Ovary (tissue), 3 donors: Measurements from ENCODE around the gene OGFOD3.

Source experiments
- EP300 ChIP-seq: sonication (generic); formaldehyde crosslinking; IDR thresholded peaks from one replicate; pipeline ENCODE4 v1.6.1; 2017; ENCODE audit warnings: antibody characterized with exemption
- POLR2A ChIP-seq: fragments of 450-650 bp; IDR thresholded peaks from one replicate; pipeline ENCODE4 v1.6.1; 2017; ENCODE audit warnings: antibody characterized with exemption, mild to moderate bottlenecking, moderate library complexity
- TF ChIP-seq, protein P1 (sequence below), 3 donors: fragments of 450-650 bp in 2 of 3; fragments of 200-600 bp in 1 of 3; IDR thresholded peaks; one replicate each; pipeline versions ENCODE4 v1.5.1 to v1.8.0; 2016 to 2022; ENCODE audit warnings: antibody characterized with exemption in 3 of 3, mild to moderate bottlenecking in 1 of 3
- donor health status: DM: no; HTN: no; CAD: no.

DNA sequence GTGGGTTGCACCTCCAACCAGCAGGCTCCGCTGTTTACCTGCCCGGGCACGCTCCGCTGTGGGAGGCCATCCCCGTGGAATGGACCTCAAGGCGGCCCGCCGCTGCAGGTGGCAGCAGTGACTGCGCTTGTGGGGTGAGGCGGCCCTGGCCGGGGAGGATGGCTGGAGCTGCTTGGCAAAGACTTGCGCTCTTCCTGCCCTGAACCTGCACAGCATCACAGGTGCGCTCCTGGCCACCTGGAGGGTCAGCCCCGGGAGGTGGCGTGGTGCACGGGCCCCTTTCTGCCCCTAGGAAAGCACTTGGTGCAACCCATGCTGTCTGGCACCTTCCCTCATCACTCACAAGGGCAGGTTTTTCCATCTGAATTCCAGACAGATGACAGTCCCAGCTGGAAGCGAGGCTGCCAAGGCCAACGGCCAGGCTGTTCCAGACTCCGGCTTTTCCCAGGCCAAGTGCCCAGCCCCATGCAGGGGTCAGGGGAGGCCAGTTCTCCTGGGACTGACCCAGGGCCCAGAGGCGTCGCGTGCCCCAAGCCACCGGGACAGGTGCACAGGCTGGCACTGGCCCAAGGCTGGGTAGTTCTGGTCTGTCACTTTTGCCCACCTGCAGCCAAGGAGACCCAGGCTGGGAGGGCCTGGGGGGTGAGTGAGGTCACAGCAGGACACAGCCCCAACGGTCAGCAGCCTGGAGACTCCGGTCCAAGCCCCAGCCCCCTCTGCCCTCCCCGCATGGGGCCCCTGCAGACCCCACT, 33.5 kb downstream of the OGFOD3 start:
- no peak for TF ChIP-seq EP300
- TF ChIP-seq, protein P1, sequence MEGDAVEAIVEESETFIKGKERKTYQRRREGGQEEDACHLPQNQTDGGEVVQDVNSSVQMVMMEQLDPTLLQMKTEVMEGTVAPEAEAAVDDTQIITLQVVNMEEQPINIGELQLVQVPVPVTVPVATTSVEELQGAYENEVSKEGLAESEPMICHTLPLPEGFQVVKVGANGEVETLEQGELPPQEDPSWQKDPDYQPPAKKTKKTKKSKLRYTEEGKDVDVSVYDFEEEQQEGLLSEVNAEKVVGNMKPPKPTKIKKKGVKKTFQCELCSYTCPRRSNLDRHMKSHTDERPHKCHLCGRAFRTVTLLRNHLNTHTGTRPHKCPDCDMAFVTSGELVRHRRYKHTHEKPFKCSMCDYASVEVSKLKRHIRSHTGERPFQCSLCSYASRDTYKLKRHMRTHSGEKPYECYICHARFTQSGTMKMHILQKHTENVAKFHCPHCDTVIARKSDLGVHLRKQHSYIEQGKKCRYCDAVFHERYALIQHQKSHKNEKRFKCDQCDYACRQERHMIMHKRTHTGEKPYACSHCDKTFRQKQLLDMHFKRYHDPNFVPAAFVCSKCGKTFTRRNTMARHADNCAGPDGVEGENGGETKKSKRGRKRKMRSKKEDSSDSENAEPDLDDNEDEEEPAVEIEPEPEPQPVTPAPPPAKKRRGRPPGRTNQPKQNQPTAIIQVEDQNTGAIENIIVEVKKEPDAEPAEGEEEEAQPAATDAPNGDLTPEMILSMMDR (IDR thresholded peaks at IDR 0.05) = no peak
- no peak for TF ChIP-seq POLR2A
